SH-SY5Y (cell line): ENCODE measurements around the gene SNAPC1.

ENCODE experiments used
- GATA2 ChIP-seq: IDR thresholded peaks from 2 replicates; pipeline ENCODE4 v1.6.1; 2011; ENCODE audit warnings: mild to moderate bottlenecking, low read depth, low read length
- GATA3 ChIP-seq: IDR thresholded peaks from 2 replicates; pipeline ENCODE4 v1.6.1; 2011; ENCODE audit warnings: low read depth, mild to moderate bottlenecking, low read length, moderate library complexity

The SNAPC1 gene

GRCh38 chr14:61822458-61822857 lies 60.2 kb downstream of the SNAPC1 start:
- no peak for TF ChIP-seq GATA3
- no peak for TF ChIP-seq GATA2

GRCh38 chr14:61832783-61833182 lies 70.6 kb downstream of the SNAPC1 start:
- TF ChIP-seq GATA3: no peak
- no peak for TF ChIP-seq GATA2

GRCh38 chr14:61836184-61836583 lies 74.0 kb downstream of the SNAPC1 start:
- TF ChIP-seq GATA2 (no peak), GATA3 (no peak)

GRCh38 chr14:61836807-61837206 lies 74.6 kb downstream of the SNAPC1 start:
- TF ChIP-seq GATA3: no peak

GRCh38 chr14:61837336-61838229 lies 75.4 kb downstream of the SNAPC1 start:
- no peak for TF ChIP-seq GATA2

GRCh38 chr14:61838661-61839245 lies 76.5 kb downstream of the SNAPC1 start:
- no peak for TF ChIP-seq GATA2
- TF ChIP-seq GATA3: no peak

- no peak for TF ChIP-seq GATA3
- TF ChIP-seq GATA2: no peak
These were observed 77.3 kb downstream of the SNAPC1 start for GRCh38 chr14:61839507-61839906.

- TF ChIP-seq GATA2 (no peak), GATA3 (no peak)
These were observed 78.9 kb downstream of the SNAPC1 start for GRCh38 chr14:61841145-61841544.
